ENCODE measurements around the gene TPD52L1.

DNA sequence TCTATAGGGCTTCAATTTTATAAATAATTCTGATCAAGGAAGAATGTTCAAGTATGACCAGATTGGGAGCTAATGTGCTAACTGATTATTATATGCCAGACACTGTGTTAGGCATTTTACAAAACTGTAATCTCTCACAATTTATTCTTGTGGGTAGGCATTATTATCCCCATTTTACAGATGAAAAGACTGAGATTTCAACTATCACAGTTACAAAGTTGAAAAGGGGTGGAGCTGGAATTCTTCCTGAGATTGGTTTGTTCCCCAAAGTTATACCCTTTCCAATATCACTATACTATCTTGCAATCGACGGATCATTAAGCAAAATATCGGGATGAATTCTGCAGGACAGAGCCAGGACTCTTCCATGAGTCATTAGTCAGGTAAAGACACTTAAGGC lies 57.1 kb downstream of the TPD52L1 start:
- no peak for TF ChIP-seq CTCF (IDR thresholded peaks at IDR 0.05)
- no peak for TF ChIP-seq POLR2A (IDR thresholded peaks at IDR 0.05)
